ENCODE results near the gene UBE2J1.
"Not testable (repeated sequence)": the region's sequence is repeated elsewhere in the genome, so short reads cannot be mapped to it uniquely, and the experiment has no call there.

The UBE2J1 gene
- long read RNA-seq, donor 1, full-length matches to known transcripts: 26 of 26 reads
- long read RNA-seq, donor 1, partial matches to known transcripts: 0 of 26 reads
- long read RNA-seq, donor 1, other reads (novel, unspliced or antisense): 0 of 26 reads
- long read RNA-seq, donor 2, full-length matches to known transcripts: 18 of 18 reads
- long read RNA-seq, donor 2, partial matches to known transcripts: 0 of 18 reads
- long read RNA-seq, donor 2, other reads (novel, unspliced or antisense): 0 of 18 reads
- long read RNA-seq, donor 3, full-length matches to known transcripts: 10 of 18 reads
- long read RNA-seq, donor 3, partial matches to known transcripts: 8 of 18 reads
- long read RNA-seq, donor 3, other reads (novel, unspliced or antisense): 0 of 18 reads
- long read RNA-seq, donor 4, full-length matches to known transcripts: 18 of 46 reads
- long read RNA-seq, donor 4, partial matches to known transcripts: 28 of 46 reads
- long read RNA-seq, donor 4, other reads (novel, unspliced or antisense): 0 of 46 reads
- long read RNA-seq, donor 5, full-length matches to known transcripts: 12 of 12 reads
- long read RNA-seq, donor 5, partial matches to known transcripts: 0 of 12 reads
- long read RNA-seq, donor 5, other reads (novel, unspliced or antisense): 0 of 12 reads
- long read RNA-seq, donor 6, full-length matches to known transcripts: 16 of 16 reads
- long read RNA-seq, donor 6, partial matches to known transcripts: 0 of 16 reads
- long read RNA-seq, donor 6, other reads (novel, unspliced or antisense): 0 of 16 reads
- long read RNA-seq, donor 7, full-length matches to known transcripts: 34 of 39 reads
- long read RNA-seq, donor 7, partial matches to known transcripts: 5 of 39 reads
- long read RNA-seq, donor 7, other reads (novel, unspliced or antisense): 0 of 39 reads
- long read RNA-seq, donor 8, full-length matches to known transcripts: 27 of 27 reads
- long read RNA-seq, donor 8, partial matches to known transcripts: 0 of 27 reads
- long read RNA-seq, donor 8, other reads (novel, unspliced or antisense): 0 of 27 reads

- peak; percentile 99 for DNase-seq
Measured at GRCh38 chr6:89352278-89353117, at the start of gene UBE2J1. TSS of gene UBE2J1 (minus strand) at chr6:89352722. CDS start at chr6:89352569, 153 bp downstream.

GRCh38 chr6:89400912-89401399 lies 48.4 kb upstream of the UBE2J1 start:
- DNase-seq: no peak

GRCh38 chr6:89400050-89400449 lies 47.5 kb upstream of the UBE2J1 start:
- no peak for DNase-seq

GRCh38 chr6:89398762-89399525 lies 46.4 kb upstream of the UBE2J1 start:
- DNase-seq: no peak

- DNase-seq: not testable (repeated sequence)
Measured at GRCh38 chr6:89397884-89398283, 45.4 kb upstream of the UBE2J1 start.

- no peak for DNase-seq
Measured at GRCh38 chr6:89393659-89394058, 41.1 kb upstream of the UBE2J1 start.

- DNase-seq: no peak
Measured at GRCh38 chr6:89392823-89393222, 40.3 kb upstream of the UBE2J1 start.

- no peak for DNase-seq
Measured at GRCh38 chr6:89388846-89389245, 36.3 kb upstream of the UBE2J1 start.

GRCh38 chr6:89387516-89388201 lies 35.1 kb upstream of the UBE2J1 start:
- no peak for DNase-seq

GRCh38 chr6:89386917-89387491 lies 34.5 kb upstream of the UBE2J1 start:
- no peak for DNase-seq

GRCh38 chr6:89385846-89386245 lies 33.3 kb upstream of the UBE2J1 start:
- no peak for DNase-seq

- no peak for DNase-seq
Measured at GRCh38 chr6:89385156-89385667, 32.7 kb upstream of the UBE2J1 start.

- DNase-seq: no peak
Measured at GRCh38 chr6:89381031-89381430, 28.5 kb upstream of the UBE2J1 start.

GRCh38 chr6:89379281-89379680 lies 26.8 kb upstream of the UBE2J1 start:
- no peak for DNase-seq

GRCh38 chr6:89378628-89379027 lies 26.1 kb upstream of the UBE2J1 start:
- DNase-seq: no peak

- peak; percentile 42 for DNase-seq
Measured at GRCh38 chr6:89375427-89376267, 23.1 kb upstream of the UBE2J1 start.

GRCh38 chr6:89372506-89372901 lies 20.0 kb upstream of the UBE2J1 start:
- DNase-seq: no peak

- DNase-seq: peak; percentile 56
Measured at GRCh38 chr6:89371849-89372505, 19.5 kb upstream of the UBE2J1 start.
